ENCODE results near the gene CHTF8.

CHTF8 gene

GRCh38 chr16:69088684-69089083 is 43.7 kb downstream of the CHTF8 start:
- peaks cover 10% of the 10 kb centered on the region for H3K36me3 Mint-ChIP-seq
- H3K27ac Mint-ChIP-seq, result no peak overlapping the region
- ATAC-seq (no peak), DNase-seq (ENCODE audit: low spot score in 2 of 2) (no peak)
- no peaks in the 10 kb centered on the region for H3K9me3 Mint-ChIP-seq
- peaks cover 17% of the 10 kb centered on the region for H3K4me1 Mint-ChIP-seq
- H3K4me3 Mint-ChIP-seq, result no peak overlapping the region

- peaks cover 17% of the 10 kb centered on the region for H3K4me1 Mint-ChIP-seq
- H3K36me3 Mint-ChIP-seq, result peaks cover 10% of the 10 kb centered on the region
- DNase-seq (ENCODE audit: low spot score in 2 of 2) (no peak), ATAC-seq (no peak)
- no peaks in the 10 kb centered on the region for H3K9me3 Mint-ChIP-seq
- H3K4me3 Mint-ChIP-seq, result no peak overlapping the region
- peak overlapping the region; percentile 78 for H3K27ac Mint-ChIP-seq
Observed at GRCh38 chr16:69087161-69087581, 45.2 kb downstream of the CHTF8 start.

DNA sequence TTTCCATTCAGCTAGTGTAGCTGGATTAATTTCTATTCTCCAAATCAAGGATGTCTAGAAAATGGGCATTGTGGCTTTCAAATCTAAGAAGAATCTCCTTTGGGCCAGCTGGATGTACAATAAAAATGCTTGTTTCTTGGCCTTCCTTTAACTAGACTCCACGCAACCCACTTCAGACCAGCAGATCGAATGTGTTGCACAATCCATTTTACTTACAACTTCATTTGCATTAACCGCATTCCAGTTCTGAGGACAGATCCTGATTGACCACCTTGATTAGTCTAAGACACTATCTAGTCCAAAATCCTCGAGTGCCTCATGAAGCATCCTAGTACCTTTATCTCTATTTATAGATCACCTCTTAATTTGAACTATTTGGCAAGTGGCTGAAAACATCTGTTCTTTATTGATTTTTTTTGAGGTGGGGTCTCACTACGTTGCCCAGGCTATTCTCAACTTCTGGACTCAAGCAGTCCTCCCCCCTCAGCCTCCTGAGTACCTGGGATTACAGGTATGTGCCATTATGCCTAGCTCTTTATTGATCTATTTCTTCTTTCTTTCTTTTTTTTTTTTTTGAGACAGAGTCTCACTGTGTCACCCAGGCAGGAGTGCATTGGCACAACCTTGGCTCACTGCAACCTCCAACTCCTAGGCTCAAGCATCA is 47.2 kb downstream of the CHTF8 start:
- Mint-ChIP-seq H3K4me3 (no peak overlapping the region), H3K27ac (no peak overlapping the region), H3K36me3 (peaks cover 10% of the 10 kb centered on the region), H3K9me3 (no peaks in the 10 kb centered on the region), H3K4me1 (peaks cover 17% of the 10 kb centered on the region)
- no peak for ATAC-seq
- no peak for DNase-seq (ENCODE audit: low spot score in 2 of 2)

DNA sequence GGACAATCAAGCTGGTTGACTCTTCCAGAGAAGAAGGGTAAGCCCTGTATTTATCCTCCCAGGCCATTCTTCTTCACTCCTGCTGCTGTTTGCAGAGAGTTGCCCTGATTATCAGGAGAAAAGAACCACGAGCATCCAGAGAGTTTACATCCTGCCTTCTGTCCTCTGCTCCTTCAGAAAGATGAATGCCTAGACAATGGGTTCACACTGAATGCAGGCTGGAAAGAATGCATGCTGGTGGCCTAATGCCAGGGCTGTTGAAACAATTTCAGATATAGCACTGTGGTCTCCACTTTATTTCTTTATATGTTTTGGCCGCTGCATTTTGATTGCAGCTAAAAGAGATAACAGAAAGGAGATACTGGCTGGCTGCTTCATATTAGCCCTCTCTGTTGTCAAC is 48.1 kb downstream of the CHTF8 start:
- H3K36me3 Mint-ChIP-seq, result peaks cover 10% of the 10 kb centered on the region
- peaks cover 12% of the 10 kb centered on the region for H3K4me1 Mint-ChIP-seq
- no peak overlapping the region for H3K27ac Mint-ChIP-seq
- DNase-seq (ENCODE audit: low spot score in 2 of 2) (no peak), ATAC-seq (no peak)
- H3K4me3 Mint-ChIP-seq, result no peak overlapping the region
- no peaks in the 10 kb centered on the region for H3K9me3 Mint-ChIP-seq

GRCh38 chr16:69083306-69083941 is 49.0 kb downstream of the CHTF8 start:
- Mint-ChIP-seq H3K9me3 (no peaks in the 10 kb centered on the region), H3K27ac (no peak overlapping the region), H3K4me1 (peaks cover 4% of the 10 kb centered on the region), H3K36me3 (peaks cover 10% of the 10 kb centered on the region), H3K4me3 (no peak overlapping the region)
- ATAC-seq, result no peak
- no peak for DNase-seq (ENCODE audit: low spot score in 2 of 2)

DNA sequence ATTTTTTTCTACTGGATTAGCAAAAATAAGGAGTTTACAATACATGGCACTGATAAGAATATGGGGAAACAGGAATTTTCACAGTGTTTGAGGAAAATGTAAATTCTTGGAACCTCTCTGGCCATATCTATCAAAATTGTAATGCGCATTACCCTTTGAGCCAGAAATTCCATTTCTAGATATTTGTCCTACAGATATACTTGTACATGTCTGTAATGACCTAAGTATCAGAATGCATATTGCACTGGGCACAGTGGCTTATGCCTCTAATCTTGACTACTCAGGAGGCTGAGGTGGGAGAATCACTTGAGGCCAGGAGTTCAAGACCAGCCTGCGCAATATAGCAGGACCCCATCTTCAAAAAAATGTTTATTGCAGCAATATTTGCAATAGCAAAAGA is 52.7 kb downstream of the CHTF8 start:
- Mint-ChIP-seq H3K4me1 (no peaks in the 10 kb centered on the region), H3K4me3 (no peak overlapping the region), H3K27ac (no peak overlapping the region), H3K36me3 (no peaks in the 10 kb centered on the region), H3K9me3 (no peaks in the 10 kb centered on the region)
- ATAC-seq (no peak), DNase-seq (ENCODE audit: low spot score in 2 of 2) (no peak)

DNA sequence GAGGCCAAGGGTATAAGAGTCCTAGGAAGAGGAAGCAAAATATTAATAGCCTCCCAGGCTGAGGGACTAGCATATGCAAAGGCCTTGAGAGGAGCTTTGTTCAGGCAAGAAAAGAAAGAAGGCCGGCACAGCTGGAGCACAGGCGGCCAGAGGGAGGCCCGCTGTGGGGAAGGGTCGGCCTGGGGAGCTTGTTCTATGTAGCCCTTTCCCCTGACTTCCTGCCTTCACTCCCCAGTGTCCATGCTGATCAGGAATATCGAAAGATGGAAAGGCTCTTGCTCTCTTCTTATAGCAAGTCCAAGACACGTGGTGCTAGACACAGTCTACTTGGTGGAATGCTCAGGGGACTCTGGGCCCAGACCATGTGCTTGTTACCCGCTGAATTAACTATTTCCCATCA is 54.3 kb downstream of the CHTF8 start:
- H3K27ac Mint-ChIP-seq, result no peak overlapping the region
- DNase-seq (ENCODE audit: low spot score in 2 of 2) (no peak), ATAC-seq (no peak)
- H3K4me1 Mint-ChIP-seq, result no peaks in the 10 kb centered on the region
- no peak overlapping the region for H3K4me3 Mint-ChIP-seq
- no peaks in the 10 kb centered on the region for H3K36me3 Mint-ChIP-seq
- H3K9me3 Mint-ChIP-seq, result no peaks in the 10 kb centered on the region

DNA sequence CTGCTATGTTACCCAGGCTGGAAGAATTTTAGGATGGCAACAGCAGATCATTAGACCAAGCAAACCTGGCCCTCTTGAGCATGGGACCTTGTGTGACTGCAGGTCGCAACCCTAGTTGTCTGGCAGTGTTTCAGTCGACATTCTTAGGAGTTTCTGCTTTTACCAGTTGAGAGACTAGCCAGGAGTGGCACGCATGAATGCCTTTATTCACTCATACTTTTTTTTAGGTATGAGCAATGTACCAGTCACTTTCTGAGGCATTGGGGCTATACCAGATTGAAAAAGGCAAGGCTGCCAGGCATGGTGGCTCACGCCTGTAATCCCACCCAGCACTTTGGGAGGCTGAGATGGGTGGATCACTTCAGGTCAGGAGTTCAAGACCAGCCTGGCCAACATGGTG is 55.1 kb downstream of the CHTF8 start:
- no peak for ATAC-seq
- Mint-ChIP-seq H3K4me1 (no peaks in the 10 kb centered on the region), H3K4me3 (no peak overlapping the region), H3K27ac (no peak overlapping the region), H3K36me3 (peaks cover 5% of the 10 kb centered on the region), H3K9me3 (no peaks in the 10 kb centered on the region)
- no peak for DNase-seq (ENCODE audit: low spot score in 2 of 2)

- peaks cover 5% of the 10 kb centered on the region for H3K36me3 Mint-ChIP-seq
- no peak for ATAC-seq
- H3K9me3 Mint-ChIP-seq, result no peaks in the 10 kb centered on the region
- no peak overlapping the region for H3K4me3 Mint-ChIP-seq
- H3K27ac Mint-ChIP-seq, result no peak overlapping the region
- no peaks in the 10 kb centered on the region for H3K4me1 Mint-ChIP-seq
- no peak for DNase-seq (ENCODE audit: low spot score in 2 of 2)
Observed at GRCh38 chr16:69073181-69073702, 59.1 kb downstream of the CHTF8 start.

- Mint-ChIP-seq H3K9me3 (no peaks in the 10 kb centered on the region), H3K4me3 (no peak overlapping the region), H3K4me1 (no peaks in the 10 kb centered on the region), H3K27ac (no peak overlapping the region), H3K36me3 (peaks cover 5% of the 10 kb centered on the region)
- DNase-seq (ENCODE audit: low spot score in 2 of 2), result no peak
- ATAC-seq, result no peak
Observed at GRCh38 chr16:69072640-69072974, 59.8 kb downstream of the CHTF8 start.

GRCh38 chr16:69071036-69071435 is 61.4 kb downstream of the CHTF8 start:
- DNase-seq (ENCODE audit: low spot score in 2 of 2) (no peak), ATAC-seq (no peak)
- H3K4me3 Mint-ChIP-seq, result no peak overlapping the region
- no peaks in the 10 kb centered on the region for H3K4me1 Mint-ChIP-seq
- H3K36me3 Mint-ChIP-seq, result peaks cover 5% of the 10 kb centered on the region
- no peaks in the 10 kb centered on the region for H3K9me3 Mint-ChIP-seq
- no peak overlapping the region for H3K27ac Mint-ChIP-seq

GRCh38 chr16:69069504-69069903 is 62.9 kb downstream of the CHTF8 start:
- no peak overlapping the region for H3K4me3 Mint-ChIP-seq
- no peaks in the 10 kb centered on the region for H3K4me1 Mint-ChIP-seq
- H3K27ac Mint-ChIP-seq, result no peak overlapping the region
- DNase-seq (ENCODE audit: low spot score in 2 of 2) (no peak), ATAC-seq (no peak)
- no peaks in the 10 kb centered on the region for H3K9me3 Mint-ChIP-seq
- peaks cover 5% of the 10 kb centered on the region for H3K36me3 Mint-ChIP-seq
